HEK293 (cell line): ENCODE results near the gene SUSD4.

Source experiments
- CTCF ChIA-PET: fragments of 350-600 bp; formaldehyde crosslinking; extraction: SDS; loops from one replicate; lab custom pipeline; 2021; ENCODE audit warnings: antibody characterized with exemption; lab: Yijun Ruan, JAX
- POLR2A ChIA-PET: fragments of 300-600 bp; formaldehyde crosslinking; extraction: SDS; loops from one replicate; lab custom pipeline; 2020; ENCODE audit warnings: antibody characterized with exemption, inconsistent platforms; lab: Yijun Ruan, JAX
- H3K27ac ChIP-seq: fragments of 200-500 bp; sonication (Bioruptor generic); 2 replicates; pipeline ENCODE4 v1.5.1; 2014; ENCODE audit warnings: low read depth, low read length, control low read depth, inconsistent platforms; ENCODE audit errors: extremely low read depth
- H3K36me3 ChIP-seq, 2 experiments: fragments of 200-500 bp in 1 of 2; sonication (Bioruptor generic) in 1 of 2; 1 replicate in 1 of 2; 2 replicates in 1 of 2; pipeline ENCODE4 v1.5.1; 2014 to 2017; ENCODE audit warnings: inconsistent platforms in 2 of 2, low read length in 2 of 2; ENCODE audit not compliant: control insufficient read depth in 2 of 2, insufficient read depth in 1 of 2
- H3K4me1 ChIP-seq: fragments of 200-500 bp; sonication (Bioruptor generic); 2 replicates; pipeline ENCODE4 v1.5.1; 2014; ENCODE audit warnings: mild to moderate bottlenecking, low read length, inconsistent platforms; ENCODE audit not compliant: control insufficient read depth, insufficient read depth
- H3K4me3 ChIP-seq: 2 replicates; pipeline ENCODE4 v1.5.1; 2011; ENCODE audit warnings: low read depth, mild to moderate bottlenecking, control low read depth, low read length, moderate library complexity
- H3K9me3 ChIP-seq: fragments of 200-500 bp; sonication (Bioruptor generic); 2 replicates; pipeline ENCODE4 v1.5.1; 2014; ENCODE audit warnings: low read depth, low read length, inconsistent platforms; ENCODE audit not compliant: control insufficient read depth, insufficient read depth
- EGR2 ChIP-seq: fragments of 450-650 bp; formaldehyde crosslinking; IDR thresholded peaks from 2 replicates; pipeline ENCODE4 v1.5.1; 2016; ENCODE audit warnings: low read depth, missing biosample characterization, missing genetic modification characterization
- MZF1 ChIP-seq: fragments of 450-650 bp; formaldehyde crosslinking; IDR thresholded peaks from 2 replicates; pipeline ENCODE4 v1.5.1; 2017; ENCODE audit warnings: missing biosample characterization, missing genetic modification characterization, borderline replicate concordance
- OSR2 ChIP-seq: fragments of 450-650 bp; formaldehyde crosslinking; IDR thresholded peaks from 2 replicates; pipeline ENCODE4 v1.5.1; 2016; ENCODE audit warnings: missing biosample characterization, missing genetic modification characterization
- SP2 ChIP-seq: fragments of 450-650 bp; formaldehyde crosslinking; IDR thresholded peaks from 2 replicates; pipeline ENCODE4 v1.5.1; 2016; ENCODE audit warnings: missing biosample characterization, missing genetic modification characterization
- SP3 ChIP-seq: fragments of 450-650 bp; formaldehyde crosslinking; IDR thresholded peaks from 2 replicates; pipeline ENCODE4 v1.5.1; 2016; ENCODE audit warnings: missing biosample characterization, missing genetic modification characterization
- WT1 ChIP-seq: fragments of 450-650 bp; formaldehyde crosslinking; IDR thresholded peaks from 2 replicates; pipeline ENCODE4 v1.5.1; 2016; ENCODE audit warnings: missing biosample characterization, missing genetic modification characterization
- ZEB2 ChIP-seq: fragments of 450-650 bp; formaldehyde crosslinking; IDR thresholded peaks from 2 replicates; pipeline ENCODE4 v1.5.1; 2016; ENCODE audit warnings: missing biosample characterization, missing genetic modification characterization
- ZFHX2 ChIP-seq: fragments of 450-650 bp; formaldehyde crosslinking; conservative IDR thresholded peaks from 2 replicates; pipeline ENCODE4 v1.5.1; 2016; ENCODE audit warnings: missing biosample characterization, missing genetic modification characterization
- ZNF114 ChIP-seq: fragments of 450-650 bp; formaldehyde crosslinking; IDR thresholded peaks from 2 replicates; pipeline ENCODE4 v1.5.0; 2017; ENCODE audit warnings: missing biosample characterization, missing genetic modification characterization
- ZNF239 ChIP-seq: fragments of 450-650 bp; formaldehyde crosslinking; IDR thresholded peaks from 2 replicates; pipeline ENCODE4 v1.5.1; 2016; ENCODE audit warnings: missing biosample characterization, missing genetic modification characterization
- ZNF24 ChIP-seq: fragments of 450-650 bp; formaldehyde crosslinking; IDR thresholded peaks from 2 replicates; pipeline ENCODE4 v1.5.1; 2016; ENCODE audit warnings: missing biosample characterization, missing genetic modification characterization
- ZNF548 ChIP-seq: fragments of 450-650 bp; formaldehyde crosslinking; IDR thresholded peaks from 2 replicates; pipeline ENCODE4 v1.5.1; 2016; ENCODE audit warnings: missing biosample characterization, missing genetic modification characterization
- ZNF600 ChIP-seq: fragments of 450-650 bp; formaldehyde crosslinking; IDR thresholded peaks from 2 replicates; pipeline ENCODE4 v1.5.1; 2016; ENCODE audit warnings: missing biosample characterization, missing genetic modification characterization
- TF ChIP-seq, protein P1 (sequence below): fragments of 450-650 bp; formaldehyde crosslinking; conservative IDR thresholded peaks from 2 replicates; pipeline ENCODE4 v1.5.1; 2016; ENCODE audit warnings: low read depth, missing biosample characterization, missing genetic modification characterization
- TF ChIP-seq, protein P2 (sequence below): fragments of 450-650 bp; formaldehyde crosslinking; IDR thresholded peaks from 2 replicates; pipeline ENCODE4 v1.5.1; 2016; ENCODE audit warnings: missing biosample characterization, missing genetic modification characterization
- TF ChIP-seq, protein P3 (sequence below): IDR thresholded peaks from 2 replicates; pipeline ENCODE4 v1.6.1; 2011; ENCODE audit warnings: mild to moderate bottlenecking, low read depth, low read length, borderline replicate concordance
- TF ChIP-seq, protein P4 (sequence below): fragments of 450-650 bp; formaldehyde crosslinking; IDR thresholded peaks from 2 replicates; pipeline ENCODE4 v1.5.1; 2016; ENCODE audit warnings: missing biosample characterization, missing genetic modification characterization
- TF ChIP-seq, protein P5 (sequence below): fragments of 450-650 bp; formaldehyde crosslinking; IDR thresholded peaks from 2 replicates; pipeline ENCODE4 v1.5.1; 2016; ENCODE audit warnings: missing biosample characterization, missing genetic modification characterization

The SUSD4 gene

DNA sequence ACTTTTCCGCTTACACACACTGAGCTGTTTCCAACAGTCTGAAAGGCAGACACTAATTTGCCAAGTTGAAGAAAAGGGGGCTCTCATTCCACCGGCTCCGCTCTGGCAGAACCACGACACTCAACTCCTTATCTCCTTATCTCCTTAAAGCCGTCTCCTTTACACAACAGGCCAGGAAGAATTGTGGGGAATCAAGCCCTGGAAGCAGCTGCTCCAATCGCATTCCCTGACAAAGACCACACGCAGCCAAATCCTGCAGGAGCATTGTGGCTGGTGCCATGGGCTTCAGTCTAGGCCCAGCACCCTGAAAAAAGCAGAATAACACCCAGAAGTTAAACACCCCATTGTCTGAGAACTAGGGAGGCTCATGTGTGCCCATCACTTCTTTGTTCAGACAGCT, 24.1 kb downstream of the SUSD4 start:
- POLR2A ChIA-PET = interaction anchor here (0.6 kb wide), 1 partner anchor 24 kb away, joined by 3 read pairs; no protein-coding TSS in a partner anchor
- TF ChIP-seq, protein P1, sequence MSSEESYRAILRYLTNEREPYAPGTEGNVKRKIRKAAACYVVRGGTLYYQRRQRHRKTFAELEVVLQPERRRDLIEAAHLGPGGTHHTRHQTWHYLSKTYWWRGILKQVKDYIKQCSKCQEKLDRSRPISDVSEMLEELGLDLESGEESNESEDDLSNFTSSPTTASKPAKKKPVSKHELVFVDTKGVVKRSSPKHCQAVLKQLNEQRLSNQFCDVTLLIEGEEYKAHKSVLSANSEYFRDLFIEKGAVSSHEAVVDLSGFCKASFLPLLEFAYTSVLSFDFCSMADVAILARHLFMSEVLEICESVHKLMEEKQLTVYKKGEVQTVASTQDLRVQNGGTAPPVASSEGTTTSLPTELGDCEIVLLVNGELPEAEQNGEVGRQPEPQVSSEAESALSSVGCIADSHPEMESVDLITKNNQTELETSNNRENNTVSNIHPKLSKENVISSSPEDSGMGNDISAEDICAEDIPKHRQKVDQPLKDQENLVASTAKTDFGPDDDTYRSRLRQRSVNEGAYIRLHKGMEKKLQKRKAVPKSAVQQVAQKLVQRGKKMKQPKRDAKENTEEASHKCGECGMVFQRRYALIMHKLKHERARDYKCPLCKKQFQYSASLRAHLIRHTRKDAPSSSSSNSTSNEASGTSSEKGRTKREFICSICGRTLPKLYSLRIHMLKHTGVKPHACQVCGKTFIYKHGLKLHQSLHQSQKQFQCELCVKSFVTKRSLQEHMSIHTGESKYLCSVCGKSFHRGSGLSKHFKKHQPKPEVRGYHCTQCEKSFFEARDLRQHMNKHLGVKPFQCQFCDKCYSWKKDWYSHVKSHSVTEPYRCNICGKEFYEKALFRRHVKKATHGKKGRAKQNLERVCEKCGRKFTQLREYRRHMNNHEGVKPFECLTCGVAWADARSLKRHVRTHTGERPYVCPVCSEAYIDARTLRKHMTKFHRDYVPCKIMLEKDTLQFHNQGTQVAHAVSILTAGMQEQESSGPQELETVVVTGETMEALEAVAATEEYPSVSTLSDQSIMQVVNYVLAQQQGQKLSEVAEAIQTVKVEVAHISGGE (tag by site-specific recombination) = no peak
- no peak for TF ChIP-seq SP2 (tag by site-specific recombination)
- TF ChIP-seq, protein P2, sequence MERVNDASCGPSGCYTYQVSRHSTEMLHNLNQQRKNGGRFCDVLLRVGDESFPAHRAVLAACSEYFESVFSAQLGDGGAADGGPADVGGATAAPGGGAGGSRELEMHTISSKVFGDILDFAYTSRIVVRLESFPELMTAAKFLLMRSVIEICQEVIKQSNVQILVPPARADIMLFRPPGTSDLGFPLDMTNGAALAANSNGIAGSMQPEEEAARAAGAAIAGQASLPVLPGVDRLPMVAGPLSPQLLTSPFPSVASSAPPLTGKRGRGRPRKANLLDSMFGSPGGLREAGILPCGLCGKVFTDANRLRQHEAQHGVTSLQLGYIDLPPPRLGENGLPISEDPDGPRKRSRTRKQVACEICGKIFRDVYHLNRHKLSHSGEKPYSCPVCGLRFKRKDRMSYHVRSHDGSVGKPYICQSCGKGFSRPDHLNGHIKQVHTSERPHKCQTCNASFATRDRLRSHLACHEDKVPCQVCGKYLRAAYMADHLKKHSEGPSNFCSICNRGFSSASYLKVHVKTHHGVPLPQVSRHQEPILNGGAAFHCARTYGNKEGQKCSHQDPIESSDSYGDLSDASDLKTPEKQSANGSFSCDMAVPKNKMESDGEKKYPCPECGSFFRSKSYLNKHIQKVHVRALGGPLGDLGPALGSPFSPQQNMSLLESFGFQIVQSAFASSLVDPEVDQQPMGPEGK = no peak
- CTCF ChIA-PET = interaction anchor here (1.0 to 1.1 kb wide), 3 partner anchors 17 to 207 kb away, joined by 3 to 5 read pairs (median 3); no protein-coding TSS in a partner anchor
- no peaks in the 10 kb centered on the region for H3K36me3 ChIP-seq
- H3K4me3 ChIP-seq = no peak overlapping the region
- H3K27ac ChIP-seq = no peak overlapping the region
- no peaks in the 10 kb centered on the region for H3K4me1 ChIP-seq
- H3K9me3 ChIP-seq = no peaks in the 10 kb centered on the region

DNA sequence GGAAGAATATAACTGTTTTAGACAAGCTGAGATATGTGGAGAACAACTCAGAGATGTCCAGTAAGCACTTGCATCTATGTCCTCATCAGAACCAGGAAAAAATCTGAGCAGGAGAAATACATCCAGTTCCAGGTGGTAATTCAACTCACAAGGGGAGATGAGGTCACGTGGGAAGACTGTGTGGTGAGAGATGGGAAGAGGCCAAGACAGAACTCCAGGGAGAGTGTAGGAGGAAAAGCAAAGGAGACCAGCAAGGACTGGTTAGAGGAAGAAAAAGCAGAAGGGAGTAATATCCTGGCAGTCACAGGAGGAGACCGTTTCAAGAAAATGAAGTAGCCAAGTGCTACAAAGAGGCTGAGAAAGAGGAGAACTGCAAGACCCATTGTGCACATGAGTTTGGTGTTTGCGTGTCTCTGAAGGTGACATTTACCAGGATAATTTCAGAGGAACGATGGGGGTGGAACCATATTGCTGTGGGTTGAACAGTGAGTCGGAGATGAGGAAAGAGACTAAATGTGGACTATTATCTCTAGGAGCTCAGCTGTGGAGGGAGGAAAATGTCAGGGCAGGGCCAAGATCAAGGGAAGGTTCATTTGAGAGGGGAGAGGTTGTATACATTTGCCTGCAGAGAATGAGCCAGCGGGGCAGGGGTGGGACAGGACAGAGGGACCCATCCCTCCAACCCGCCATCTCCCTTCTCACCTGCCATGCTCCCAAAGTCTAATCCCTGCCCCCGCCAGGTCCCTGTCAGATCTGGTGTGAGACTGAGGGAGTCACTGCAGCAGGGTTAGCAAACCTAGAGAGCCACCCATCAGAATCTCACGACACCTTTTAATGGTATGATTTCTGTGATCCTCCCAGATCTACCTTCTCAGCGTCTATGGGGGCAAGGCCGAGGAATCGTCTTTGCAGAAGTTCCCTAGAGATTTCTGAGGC, 24.9 kb downstream of the SUSD4 start:
- ChIA-PET CTCF (interaction anchor here (0.6 to 1.0 kb wide), 4 partner anchors 16 to 1150 kb away, joined by 3 to 4 read pairs (median 3); no protein-coding TSS in a partner anchor), POLR2A (no interaction called here)

DNA sequence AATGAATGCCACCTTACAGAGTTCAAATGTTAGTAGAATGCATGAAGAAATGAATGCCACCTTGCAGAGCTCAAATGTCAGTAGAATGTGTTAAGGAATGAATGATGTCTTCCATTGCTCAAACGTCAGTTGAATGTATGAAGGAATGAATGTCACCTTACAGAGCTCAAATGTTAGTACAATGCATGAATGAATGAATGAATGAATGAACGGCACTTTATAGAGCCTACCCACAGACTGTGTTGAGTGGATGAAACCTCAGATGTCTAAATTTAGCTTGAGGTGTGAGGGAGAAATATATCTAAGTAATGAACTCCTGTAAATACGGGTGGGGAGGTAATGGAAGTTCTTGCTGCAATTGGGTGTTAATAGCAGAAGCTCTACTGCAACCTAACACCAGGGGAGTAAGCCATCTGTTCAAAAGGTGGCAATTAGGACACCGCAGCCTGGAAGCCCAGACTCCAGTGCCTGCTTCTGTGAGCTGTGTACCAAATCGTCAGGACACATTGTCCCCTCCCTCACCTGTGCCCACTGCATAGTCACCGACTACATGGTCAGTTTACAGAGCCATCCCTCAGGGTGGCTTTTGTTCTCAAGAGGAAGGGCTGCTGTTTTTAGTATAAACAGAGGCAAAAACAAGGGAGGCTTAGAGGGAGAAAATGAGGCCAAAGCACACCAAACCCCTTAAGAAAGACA, 26.7 kb downstream of the SUSD4 start:
- ChIA-PET CTCF (interaction anchor here (0.9 to 2.4 kb wide), 5 partner anchors 11 to 346 kb away, joined by 3 to 7 read pairs (median 3); no protein-coding TSS in a partner anchor), POLR2A (interaction anchor here (0.5 to 0.6 kb wide), 3 partner anchors 19 to 154 kb away, joined by 3 to 8 read pairs (median 3); no protein-coding TSS in a partner anchor)
- Histone ChIP-seq H3K36me3 (no peaks in the 10 kb centered on the region), H3K9me3 (no peaks in the 10 kb centered on the region), H3K4me3 (no peak overlapping the region), H3K4me1 (no peaks in the 10 kb centered on the region), H3K27ac (no peak overlapping the region)
- TF ChIP-seq OSR2 (tag by site-specific recombination) = peak; percentile 48; the same call in 1 of the 2 replicates
- no peak for TF ChIP-seq ZEB2
- TF ChIP-seq, protein P3, sequence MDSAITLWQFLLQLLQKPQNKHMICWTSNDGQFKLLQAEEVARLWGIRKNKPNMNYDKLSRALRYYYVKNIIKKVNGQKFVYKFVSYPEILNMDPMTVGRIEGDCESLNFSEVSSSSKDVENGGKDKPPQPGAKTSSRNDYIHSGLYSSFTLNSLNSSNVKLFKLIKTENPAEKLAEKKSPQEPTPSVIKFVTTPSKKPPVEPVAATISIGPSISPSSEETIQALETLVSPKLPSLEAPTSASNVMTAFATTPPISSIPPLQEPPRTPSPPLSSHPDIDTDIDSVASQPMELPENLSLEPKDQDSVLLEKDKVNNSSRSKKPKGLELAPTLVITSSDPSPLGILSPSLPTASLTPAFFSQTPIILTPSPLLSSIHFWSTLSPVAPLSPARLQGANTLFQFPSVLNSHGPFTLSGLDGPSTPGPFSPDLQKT = no peak
- TF ChIP-seq, protein P4, sequence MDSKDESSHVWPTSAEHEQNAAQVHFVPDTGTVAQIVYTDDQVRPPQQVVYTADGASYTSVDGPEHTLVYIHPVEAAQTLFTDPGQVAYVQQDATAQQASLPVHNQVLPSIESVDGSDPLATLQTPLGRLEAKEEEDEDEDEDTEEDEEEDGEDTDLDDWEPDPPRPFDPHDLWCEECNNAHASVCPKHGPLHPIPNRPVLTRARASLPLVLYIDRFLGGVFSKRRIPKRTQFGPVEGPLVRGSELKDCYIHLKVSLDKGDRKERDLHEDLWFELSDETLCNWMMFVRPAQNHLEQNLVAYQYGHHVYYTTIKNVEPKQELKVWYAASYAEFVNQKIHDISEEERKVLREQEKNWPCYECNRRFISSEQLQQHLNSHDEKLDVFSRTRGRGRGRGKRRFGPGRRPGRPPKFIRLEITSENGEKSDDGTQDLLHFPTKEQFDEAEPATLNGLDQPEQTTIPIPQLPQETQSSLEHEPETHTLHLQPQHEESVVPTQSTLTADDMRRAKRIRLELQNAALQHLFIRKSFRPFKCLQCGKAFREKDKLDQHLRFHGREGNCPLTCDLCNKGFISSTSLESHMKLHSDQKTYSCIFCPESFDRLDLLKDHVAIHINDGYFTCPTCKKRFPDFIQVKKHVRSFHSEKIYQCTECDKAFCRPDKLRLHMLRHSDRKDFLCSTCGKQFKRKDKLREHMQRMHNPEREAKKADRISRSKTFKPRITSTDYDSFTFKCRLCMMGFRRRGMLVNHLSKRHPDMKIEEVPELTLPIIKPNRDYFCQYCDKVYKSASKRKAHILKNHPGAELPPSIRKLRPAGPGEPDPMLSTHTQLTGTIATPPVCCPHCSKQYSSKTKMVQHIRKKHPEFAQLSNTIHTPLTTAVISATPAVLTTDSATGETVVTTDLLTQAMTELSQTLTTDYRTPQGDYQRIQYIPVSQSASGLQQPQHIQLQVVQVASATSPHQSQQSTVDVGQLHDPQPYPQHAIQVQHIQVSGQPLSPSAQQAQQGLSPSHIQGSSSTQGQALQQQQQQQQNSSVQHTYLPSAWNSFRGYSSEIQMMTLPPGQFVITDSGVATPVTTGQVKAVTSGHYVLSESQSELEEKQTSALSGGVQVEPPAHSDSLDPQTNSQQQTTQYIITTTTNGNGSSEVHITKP = no peak
- peak; percentile 87 for TF ChIP-seq WT1 (tag by site-specific recombination)
- TF ChIP-seq ZNF24 (tag by site-specific recombination) = peak; percentile 88

More for the DNA sequence above, 24.9 kb downstream of the SUSD4 start:
- Histone ChIP-seq H3K36me3 (no peaks in the 10 kb centered on the region), H3K4me1 (no peaks in the 10 kb centered on the region), H3K27ac (no peak overlapping the region), H3K4me3 (no peak overlapping the region), H3K9me3 (no peaks in the 10 kb centered on the region)
- TF ChIP-seq ZFHX2 (tag by site-specific recombination) (peak; percentile 90), ZNF600 (tag by site-specific recombination) (no peak), ZNF239 (tag by site-specific recombination) (no peak), ZNF548 (no peak), ZNF114 (tag by site-specific recombination) (no peak), SP3 (tag by site-specific recombination) (no peak), MZF1 (tag by site-specific recombination) (no peak), EGR2 (tag by site-specific recombination) (peak; percentile 92)
- TF ChIP-seq, protein P5, sequence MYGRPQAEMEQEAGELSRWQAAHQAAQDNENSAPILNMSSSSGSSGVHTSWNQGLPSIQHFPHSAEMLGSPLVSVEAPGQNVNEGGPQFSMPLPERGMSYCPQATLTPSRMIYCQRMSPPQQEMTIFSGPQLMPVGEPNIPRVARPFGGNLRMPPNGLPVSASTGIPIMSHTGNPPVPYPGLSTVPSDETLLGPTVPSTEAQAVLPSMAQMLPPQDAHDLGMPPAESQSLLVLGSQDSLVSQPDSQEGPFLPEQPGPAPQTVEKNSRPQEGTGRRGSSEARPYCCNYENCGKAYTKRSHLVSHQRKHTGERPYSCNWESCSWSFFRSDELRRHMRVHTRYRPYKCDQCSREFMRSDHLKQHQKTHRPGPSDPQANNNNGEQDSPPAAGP = 0 out of 2 replicates have a peak, but pooled peaks have one; percentile 46
